Stimulated activated CD4-positive, alpha-beta T cell treated with anti-CD3 and anti-CD28 coated beads, Interleukin-15, amount 100 ng/mL, for 24 hours (primary cell): ENCODE data around the gene LPGAT1.
A peak's percentile ranks its signal among the peaks of the same experiment; 100 is the strongest.
"Not testable (repeated sequence)": the region's sequence is repeated elsewhere in the genome, so short reads cannot be mapped to it uniquely, and the experiment has no call there.

Experiments used
- DNase-seq: peaks from one replicate; pipeline ENCODE4 v3.0.0-alpha.2; 2020

Gene LPGAT1

DNA sequence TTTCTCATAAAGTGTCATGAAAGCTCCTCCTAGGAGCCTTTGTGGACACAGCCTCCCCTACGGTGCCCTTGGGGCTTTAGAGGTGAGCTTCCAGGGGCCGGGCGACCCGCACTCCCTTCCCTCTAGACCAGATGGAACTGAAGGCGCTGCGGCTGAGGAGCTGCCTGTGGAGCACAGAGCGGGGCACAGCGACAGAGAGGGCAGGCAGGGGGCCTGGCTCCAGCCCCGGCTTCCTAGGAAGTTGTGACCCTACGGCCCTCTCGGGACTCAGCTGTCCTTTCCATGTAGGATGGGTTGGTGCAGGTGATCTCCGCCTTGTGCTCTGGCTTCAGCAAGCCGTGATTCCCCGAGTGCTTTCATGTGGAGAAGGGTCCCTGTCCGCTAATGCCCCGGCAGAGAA lies 131.5 kb downstream of the LPGAT1 start:
- no peak for DNase-seq

DNA sequence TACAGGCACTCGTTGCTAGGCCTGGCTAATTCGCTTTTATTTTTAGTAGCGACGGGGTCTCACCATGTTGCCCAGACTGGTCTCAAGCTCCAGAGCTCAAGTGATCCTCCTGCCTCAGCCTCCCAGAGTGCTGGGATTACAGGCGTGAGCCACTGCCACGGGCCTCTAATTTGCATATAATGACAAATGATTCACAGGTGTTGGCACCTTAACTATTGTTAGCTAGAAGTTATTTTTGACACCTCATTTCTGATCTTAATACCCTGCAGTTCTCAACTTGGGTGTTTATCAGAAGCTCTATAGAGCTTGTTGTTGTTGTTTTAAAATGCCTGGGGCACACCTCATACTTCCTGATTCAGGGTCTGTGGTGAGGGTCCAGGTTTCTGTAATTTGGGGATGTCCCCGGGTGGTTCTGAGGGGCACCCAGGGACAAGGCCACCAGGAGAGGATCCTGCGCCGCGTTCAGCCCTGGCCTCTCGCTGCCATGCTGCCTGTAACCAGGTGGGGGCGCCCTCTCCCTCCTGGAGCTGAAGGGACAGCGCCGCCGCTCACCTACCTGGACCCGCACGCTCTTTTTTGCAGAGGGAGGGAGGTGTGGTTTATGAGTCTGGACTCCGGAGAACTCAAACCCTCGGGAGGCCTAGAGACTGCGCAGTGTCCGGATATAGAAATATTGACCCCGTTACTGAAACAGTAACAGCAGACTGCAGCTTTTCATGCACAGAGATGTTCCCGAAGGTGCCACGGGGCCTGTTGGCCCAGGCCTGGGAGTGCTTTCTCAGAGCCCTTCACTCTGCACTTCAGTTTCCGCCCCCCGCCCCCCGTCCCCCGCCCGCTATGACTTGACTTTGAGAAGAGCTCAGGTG lies 132.2 kb downstream of the LPGAT1 start:
- DNase-seq = peak; percentile 89

DNA sequence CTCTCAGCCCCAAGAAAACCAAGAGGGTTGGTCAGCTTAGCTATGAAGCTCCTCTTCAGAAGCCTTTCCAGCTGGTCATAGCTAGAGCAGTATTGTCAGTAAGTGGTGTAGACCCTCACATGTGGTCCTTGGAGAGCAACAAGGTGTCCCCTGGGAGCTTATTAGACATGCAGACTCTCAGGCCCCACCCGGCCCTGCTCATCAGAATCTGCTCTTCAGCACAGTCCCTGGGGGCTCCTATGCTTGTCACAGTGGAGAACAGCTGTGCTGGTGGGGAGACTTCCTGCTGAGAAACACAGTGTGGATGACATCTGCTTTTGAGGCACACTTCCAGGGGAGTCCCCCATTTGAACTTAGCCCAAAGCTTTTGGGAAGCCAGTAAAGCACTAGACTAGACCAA lies 133.2 kb downstream of the LPGAT1 start:
- DNase-seq = no peak

DNA sequence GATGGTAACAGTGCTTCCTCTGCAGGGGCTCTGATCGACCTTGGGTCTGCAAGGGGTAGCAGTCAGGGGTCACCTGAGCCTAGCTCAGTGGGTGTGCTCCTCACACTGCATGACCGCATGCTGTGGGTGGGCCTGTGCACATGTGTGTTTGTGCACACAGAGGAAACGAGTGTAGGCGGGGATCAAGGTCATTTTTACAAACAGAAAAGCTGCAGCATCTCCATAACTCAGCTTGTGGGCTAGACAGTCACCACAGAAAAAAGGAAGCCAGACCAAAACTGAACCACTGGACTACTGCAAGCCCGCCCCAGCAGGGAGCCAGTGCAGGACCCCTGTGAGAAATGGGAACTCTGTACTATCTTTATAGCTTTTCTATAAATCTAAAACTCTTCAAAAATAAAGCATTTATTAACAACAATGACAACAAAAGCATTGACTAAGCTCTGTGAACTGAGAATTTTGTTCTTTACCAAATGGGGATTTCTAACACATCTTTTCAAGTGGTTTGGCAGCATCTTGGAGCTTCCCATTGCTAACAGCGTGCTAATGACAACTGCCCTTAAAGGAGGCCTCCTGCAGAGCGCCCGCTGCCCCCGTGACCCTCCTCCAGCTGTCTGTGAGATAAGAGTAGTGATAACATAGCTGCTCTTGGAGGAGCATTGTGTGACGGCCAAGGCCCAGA lies 135.3 kb downstream of the LPGAT1 start:
- peak; percentile 7 for DNase-seq

DNA sequence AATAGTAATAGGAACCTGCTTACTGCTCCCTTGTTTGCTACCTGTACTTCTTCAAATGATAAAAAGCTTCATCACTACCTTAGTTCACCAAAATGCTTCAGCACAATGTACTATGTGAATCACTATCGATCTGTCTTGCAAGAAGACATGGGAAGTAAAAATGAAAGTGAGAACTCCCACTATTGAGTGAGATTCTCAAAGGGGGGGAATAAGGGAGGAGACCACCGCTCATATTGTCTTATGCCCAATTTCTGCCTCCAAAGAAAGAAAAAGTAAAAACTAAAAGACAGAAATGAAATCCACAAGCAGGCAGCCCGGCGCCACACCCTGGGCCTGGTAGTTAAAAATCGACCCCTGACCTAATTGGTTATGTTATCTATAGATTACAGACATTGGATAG lies 136.7 kb downstream of the LPGAT1 start:
- DNase-seq = not testable (repeated sequence)
